ENCODE results near the gene NFX1.

The NFX1 gene

GRCh38 chr9:33341182-33341581 is 50.9 kb downstream of the NFX1 start:
- no peak for DNase-seq (ENCODE audit: extremely low read depth, low read depth)
- no peak for TF ChIP-seq CTCF (IDR thresholded peaks at IDR 0.05; ENCODE audit: low read depth, low read length)

- no peak for DNase-seq (ENCODE audit: extremely low read depth, low read depth)
- no peak for TF ChIP-seq CTCF (IDR thresholded peaks at IDR 0.05; ENCODE audit: low read depth, low read length)
These were observed 53.8 kb downstream of the NFX1 start for GRCh38 chr9:33344145-33344544.

GRCh38 chr9:33346564-33346963 is 56.2 kb downstream of the NFX1 start:
- no peak for TF ChIP-seq CTCF (IDR thresholded peaks at IDR 0.05; ENCODE audit: low read depth, low read length)
- DNase-seq (ENCODE audit: extremely low read depth, low read depth): peak; percentile 34

GRCh38 chr9:33348998-33349397 is 58.7 kb downstream of the NFX1 start:
- DNase-seq (ENCODE audit: extremely low read depth, low read depth): no peak
- no peak for TF ChIP-seq CTCF (IDR thresholded peaks at IDR 0.05; ENCODE audit: low read depth, low read length)

- no peak for TF ChIP-seq CTCF (IDR thresholded peaks at IDR 0.05; ENCODE audit: low read depth, low read length)
- no peak for DNase-seq (ENCODE audit: extremely low read depth, low read depth)
These were observed 59.4 kb downstream of the NFX1 start for GRCh38 chr9:33349743-33350142.

GRCh38 chr9:33350310-33350709 is 60.0 kb downstream of the NFX1 start:
- TF ChIP-seq CTCF (IDR thresholded peaks at IDR 0.05; ENCODE audit: low read depth, low read length): no peak
- DNase-seq (ENCODE audit: extremely low read depth, low read depth): peak; percentile 80

GRCh38 chr9:33351547-33351946 is 61.2 kb downstream of the NFX1 start:
- TF ChIP-seq CTCF (IDR thresholded peaks at IDR 0.05; ENCODE audit: low read depth, low read length): no peak
- DNase-seq (ENCODE audit: extremely low read depth, low read depth): no peak
